Activated CD8-positive, alpha-beta T cell treated with anti-CD3 and anti-CD28 coated beads for 36 hours (primary cell): ENCODE measurements around the gene DAB2IP. TPM values are rescaled to one million over a fixed set of nuclear protein-coding genes. Genes with fewer than 3 reads are reported as not detected.

Experiments used
- ATAC-seq: fragments of 200-7000 bp; cut with Tn5 transposase; one replicate; pipeline ENCODE4 v1.10.0; 2021; ENCODE audit warnings: mild to moderate bottlenecking, moderate library complexity
- CTCF ChIA-PET: fragments of 350-600 bp; sonication (Branson Sonifier 250); formaldehyde crosslinking; loops from one replicate; lab custom pipeline; 2021; ENCODE audit warnings: antibody characterized with exemption; lab: Charles Lee
- POLR2A ChIA-PET: fragments of 350-600 bp; sonication (Branson Sonifier 250); formaldehyde crosslinking; loops from one replicate; lab custom pipeline; 2021; ENCODE audit warnings: antibody characterized with exemption; lab: Charles Lee
- DNase-seq: peaks from one replicate; pipeline ENCODE4 v3.0.0-alpha.2; 2020
- H3K27ac Mint-ChIP-seq: one replicate; pipeline ENCODE4 v1.8.0; 2021; ENCODE audit warnings: mild to moderate bottlenecking, mixed read lengths
- H3K27me3 Mint-ChIP-seq: one replicate; pipeline ENCODE4 v1.8.0; 2021; ENCODE audit warnings: mixed read lengths
- H3K36me3 Mint-ChIP-seq: one replicate; pipeline ENCODE4 v1.8.0; 2021; ENCODE audit warnings: low read depth, mixed read lengths
- H3K4me1 Mint-ChIP-seq: one replicate; pipeline ENCODE4 v1.8.0; 2021; ENCODE audit warnings: low read depth, mixed read lengths
- H3K4me3 Mint-ChIP-seq: one replicate; pipeline ENCODE4 v1.8.0; 2021; ENCODE audit warnings: mild to moderate bottlenecking, moderate library complexity, mixed read lengths
- H3K9me3 Mint-ChIP-seq: one replicate; pipeline ENCODE4 v1.8.0; 2021; ENCODE audit warnings: mixed read lengths
- intact Hi-C: fragments of 100-400 bp; cut with micrococcal nuclease; formaldehyde crosslinking; loops from one replicate; pipeline ENCODE4 v1.10.0; 2022
- total RNA-seq, 2 experiments: library from RNA; stranded (reverse); gene quantifications; one replicate each; pipeline ENCODE4 v1.2.3, GENCODE V29; 2021
- TF ChIP-seq, protein P1 (sequence below): fragments of 200-600 bp; IDR thresholded peaks from one replicate; pipeline ENCODE4 v1.8.0; 2022; ENCODE audit warnings: antibody characterized with exemption, mild to moderate bottlenecking

DAB2IP gene
- total RNA-seq, 2 experiments from 2014 or later: 0.54 to 1.5 TPM

DNA sequence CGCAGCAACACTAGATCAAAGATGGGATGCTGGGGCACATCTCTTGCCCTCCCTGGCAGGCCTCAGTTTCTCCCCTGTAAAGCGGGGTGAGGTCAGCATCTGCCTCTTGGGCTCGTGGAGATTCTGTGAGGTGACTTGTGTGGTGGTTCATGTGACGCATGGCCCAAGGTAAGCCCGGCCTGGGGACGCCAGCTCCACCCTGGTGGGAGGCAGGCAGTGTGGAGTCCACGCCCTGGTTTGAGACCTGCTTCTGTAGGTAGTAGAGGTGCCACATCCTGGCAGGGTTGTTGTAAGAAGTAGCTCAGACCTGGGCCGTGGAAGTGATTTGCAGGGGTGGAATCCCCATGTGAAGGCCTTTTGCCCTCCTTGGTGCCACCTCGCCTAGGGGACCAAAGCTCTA lies 101.5 kb downstream of the DAB2IP start:
- Mint-ChIP-seq H3K4me3 (no peak overlapping the region), H3K9me3 (no peaks in the 10 kb centered on the region), H3K36me3 (no peaks in the 10 kb centered on the region), H3K27ac (no peak overlapping the region), H3K4me1 (peaks cover 8% of the 10 kb centered on the region), H3K27me3 (no peaks in the 10 kb centered on the region)
- TF ChIP-seq, protein P1, sequence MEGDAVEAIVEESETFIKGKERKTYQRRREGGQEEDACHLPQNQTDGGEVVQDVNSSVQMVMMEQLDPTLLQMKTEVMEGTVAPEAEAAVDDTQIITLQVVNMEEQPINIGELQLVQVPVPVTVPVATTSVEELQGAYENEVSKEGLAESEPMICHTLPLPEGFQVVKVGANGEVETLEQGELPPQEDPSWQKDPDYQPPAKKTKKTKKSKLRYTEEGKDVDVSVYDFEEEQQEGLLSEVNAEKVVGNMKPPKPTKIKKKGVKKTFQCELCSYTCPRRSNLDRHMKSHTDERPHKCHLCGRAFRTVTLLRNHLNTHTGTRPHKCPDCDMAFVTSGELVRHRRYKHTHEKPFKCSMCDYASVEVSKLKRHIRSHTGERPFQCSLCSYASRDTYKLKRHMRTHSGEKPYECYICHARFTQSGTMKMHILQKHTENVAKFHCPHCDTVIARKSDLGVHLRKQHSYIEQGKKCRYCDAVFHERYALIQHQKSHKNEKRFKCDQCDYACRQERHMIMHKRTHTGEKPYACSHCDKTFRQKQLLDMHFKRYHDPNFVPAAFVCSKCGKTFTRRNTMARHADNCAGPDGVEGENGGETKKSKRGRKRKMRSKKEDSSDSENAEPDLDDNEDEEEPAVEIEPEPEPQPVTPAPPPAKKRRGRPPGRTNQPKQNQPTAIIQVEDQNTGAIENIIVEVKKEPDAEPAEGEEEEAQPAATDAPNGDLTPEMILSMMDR: no peak
- DNase-seq (no peak), ATAC-seq (no peak)
- intact Hi-C loops: no loop called here
- ChIA-PET CTCF (interaction anchor here (0.6 kb wide), 1 partner anchor 279 kb away, joined by 4 read pairs; no protein-coding TSS in a partner anchor), POLR2A (no interaction called here)

DNA sequence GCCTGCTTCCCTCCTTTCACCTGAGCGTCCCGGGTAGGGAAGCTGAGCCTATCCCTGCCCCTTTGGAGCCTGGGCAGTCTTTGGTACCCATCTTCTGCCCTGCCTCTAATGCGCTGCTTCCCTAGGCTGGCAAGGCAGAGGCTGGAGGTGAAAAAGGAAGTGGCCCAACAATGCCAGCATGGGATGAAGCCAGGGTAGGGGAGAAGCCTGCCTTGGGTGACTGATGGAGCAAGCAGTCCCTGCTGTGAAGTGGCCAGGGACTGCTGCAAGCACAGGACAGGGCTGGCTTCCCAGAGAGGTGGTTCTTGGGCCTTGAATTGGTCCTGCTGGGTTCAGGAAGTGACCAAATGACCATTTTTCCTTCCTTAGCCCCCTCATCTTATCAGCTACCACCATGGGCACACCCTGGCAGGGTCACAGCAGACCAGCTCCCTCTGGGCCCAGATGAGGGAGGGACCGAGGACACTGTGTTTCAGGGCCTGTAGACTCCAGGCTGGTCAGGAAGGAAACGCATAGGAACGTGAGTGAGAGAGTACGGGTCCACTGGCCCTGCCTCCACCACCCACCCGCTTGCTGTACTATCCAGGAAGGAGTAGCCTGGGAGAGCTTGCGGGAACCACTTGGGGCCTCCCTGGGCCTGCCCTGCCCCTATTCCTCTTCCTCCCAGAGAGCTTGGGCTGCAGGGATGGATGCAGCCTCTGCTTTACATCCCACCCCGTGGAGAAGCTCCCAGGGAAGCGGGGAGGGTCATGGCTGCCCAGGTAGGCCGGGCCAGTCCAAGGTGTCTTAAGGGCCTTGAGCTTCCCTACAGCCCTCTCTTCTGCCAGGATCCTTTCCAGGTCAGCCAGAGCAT lies 102.6 kb downstream of the DAB2IP start:
- Mint-ChIP-seq H3K27me3 (no peaks in the 10 kb centered on the region), H3K36me3 (no peaks in the 10 kb centered on the region), H3K4me3 (no peak overlapping the region), H3K27ac (no peak overlapping the region), H3K4me1 (no peaks in the 10 kb centered on the region), H3K9me3 (no peaks in the 10 kb centered on the region)
- ChIA-PET CTCF (no interaction called here), POLR2A (no interaction called here)
- TF ChIP-seq, protein P1: no peak
- intact Hi-C loops: no loop called here
- ATAC-seq (no peak), DNase-seq (no peak)

DNA sequence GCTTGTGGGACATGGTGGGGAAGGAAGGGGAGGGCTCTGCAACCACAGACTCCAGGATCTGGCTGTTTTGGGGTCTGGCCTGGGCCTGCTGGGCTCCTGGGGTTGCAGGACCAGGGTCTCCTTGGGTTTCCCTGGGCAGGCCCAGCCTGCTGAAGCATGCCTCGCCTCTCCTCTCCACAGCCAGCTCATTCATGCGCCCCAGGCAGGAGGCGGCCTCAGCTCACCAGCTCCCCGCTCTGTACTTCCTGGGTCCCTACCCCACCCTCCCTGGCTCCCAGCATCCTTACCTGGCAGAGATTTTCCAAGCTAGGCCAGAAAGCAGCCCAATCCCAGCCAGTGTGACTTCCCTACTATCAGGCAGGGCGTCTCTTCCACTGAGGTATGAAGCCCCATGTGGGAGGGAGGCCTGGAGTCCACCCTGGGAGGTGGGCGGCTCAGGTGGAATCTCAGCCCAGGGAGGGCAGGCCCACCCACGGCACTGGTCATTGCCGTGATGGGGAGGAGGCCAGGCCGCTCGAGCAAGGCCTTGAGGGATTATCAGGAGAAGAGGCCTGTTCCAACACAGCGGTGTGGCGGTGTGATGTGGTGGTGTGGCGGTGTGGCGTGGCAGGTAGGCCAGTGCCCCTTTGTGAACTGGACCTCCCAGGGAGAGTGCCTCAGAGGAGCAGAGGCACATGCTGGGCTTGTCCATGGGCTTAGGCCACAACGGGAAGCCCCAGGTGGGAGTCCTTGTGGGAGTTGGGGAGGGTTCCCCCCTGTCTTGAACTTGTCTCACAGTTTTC lies 103.4 kb downstream of the DAB2IP start:
- Mint-ChIP-seq H3K4me1 (no peaks in the 10 kb centered on the region), H3K27ac (no peak overlapping the region), H3K9me3 (no peaks in the 10 kb centered on the region), H3K27me3 (no peaks in the 10 kb centered on the region), H3K36me3 (no peaks in the 10 kb centered on the region), H3K4me3 (no peak overlapping the region)
- TF ChIP-seq, protein P1: no peak
- CTCF ChIA-PET: no interaction called here
- no peak for ATAC-seq
- intact Hi-C loops: no loop called here
- POLR2A ChIA-PET: no interaction called here
- DNase-seq: no peak

DNA sequence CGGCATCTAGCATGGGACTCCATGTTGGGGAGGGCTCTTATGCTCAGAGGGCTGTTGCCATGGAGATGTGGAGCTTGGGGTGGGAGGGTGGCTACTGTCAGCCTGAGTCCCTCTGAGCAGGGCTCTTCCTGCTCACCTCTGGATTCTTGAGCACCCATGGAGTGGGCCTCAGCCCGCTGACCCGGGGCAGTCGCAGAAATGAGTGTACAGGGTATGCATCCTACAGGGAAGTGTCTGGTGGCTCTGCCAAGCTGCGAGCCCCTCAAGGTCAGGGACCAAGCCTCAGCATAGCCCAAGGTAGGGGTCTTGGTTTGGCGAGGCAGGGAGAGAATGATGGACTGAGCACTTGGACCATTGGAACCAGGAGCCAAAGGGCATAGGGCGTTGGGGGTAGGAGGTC lies 104.1 kb downstream of the DAB2IP start:
- DNase-seq: no peak
- no peaks in the 10 kb centered on the region for H3K9me3 Mint-ChIP-seq
- no peak for ATAC-seq
- no peaks in the 10 kb centered on the region for H3K4me1 Mint-ChIP-seq
- H3K36me3 Mint-ChIP-seq: no peaks in the 10 kb centered on the region
- H3K27me3 Mint-ChIP-seq: no peaks in the 10 kb centered on the region
- TF ChIP-seq, protein P1: no peak
- H3K27ac Mint-ChIP-seq: no peak overlapping the region
- no peak overlapping the region for H3K4me3 Mint-ChIP-seq
- intact Hi-C loops: no loop called here
- POLR2A ChIA-PET: no interaction called here
- CTCF ChIA-PET: no interaction called here
